CD4-positive, alpha-beta T cell treated with Interferon alpha-2 for 1 hour (primary cell): ENCODE data around the gene TBC1D21.
A peak's percentile ranks its signal among the peaks of the same experiment; 100 is the strongest.

Experiments
- DNase-seq, 2 donors: peaks; one replicate each; pipeline ENCODE4 v3.0.0-alpha.2; 2020 to 2022

Gene TBC1D21

GRCh38 chr15:73873456-73873855, at the start of gene TBC1D21:
Gene TBC1D21 (plus strand): TSS chr15:73873564. CDS start chr15:73873710, 146 bp downstream.
- no peak for DNase-seq

- DNase-seq: no peak
Observed at GRCh38 chr15:73826711-73827251, 46.6 kb upstream of the TBC1D21 start.

GRCh38 chr15:73829523-73829922, 43.8 kb upstream of the TBC1D21 start:
- DNase-seq: no peak

GRCh38 chr15:73832657-73833056, 40.7 kb upstream of the TBC1D21 start:
- no peak for DNase-seq

GRCh38 chr15:73836845-73837244, 36.5 kb upstream of the TBC1D21 start:
- DNase-seq: no peak

- no peak for DNase-seq
Observed at GRCh38 chr15:73838831-73839426, 34.4 kb upstream of the TBC1D21 start.

- no peak for DNase-seq
Observed at GRCh38 chr15:73839699-73840377, 33.5 kb upstream of the TBC1D21 start.

GRCh38 chr15:73840771-73841170, 32.6 kb upstream of the TBC1D21 start:
- no peak for DNase-seq

- no peak for DNase-seq
Observed at GRCh38 chr15:73841756-73842725, 31.3 kb upstream of the TBC1D21 start.

- no peak for DNase-seq
Observed at GRCh38 chr15:73843787-73844186, 29.6 kb upstream of the TBC1D21 start.

GRCh38 chr15:73844356-73844755, 29.0 kb upstream of the TBC1D21 start:
- no peak for DNase-seq

- DNase-seq: no peak
Observed at GRCh38 chr15:73845507-73845906, 27.9 kb upstream of the TBC1D21 start.

GRCh38 chr15:73845907-73846306, 27.5 kb upstream of the TBC1D21 start:
- DNase-seq: no peak

- no peak for DNase-seq
Observed at GRCh38 chr15:73849641-73850040, 23.7 kb upstream of the TBC1D21 start.

- DNase-seq: no peak
Observed at GRCh38 chr15:73850228-73850627, 23.1 kb upstream of the TBC1D21 start.

GRCh38 chr15:73851689-73852088, 21.7 kb upstream of the TBC1D21 start:
- DNase-seq: peak in 1 of 2 donors; percentile 23

GRCh38 chr15:73852507-73852906, 20.9 kb upstream of the TBC1D21 start:
- DNase-seq: no peak

GRCh38 chr15:73854265-73854664, 19.1 kb upstream of the TBC1D21 start:
- no peak for DNase-seq

GRCh38 chr15:73856458-73857192, 16.7 kb upstream of the TBC1D21 start:
- DNase-seq: no peak

- DNase-seq: no peak
Observed at GRCh38 chr15:73857193-73857920, 16.0 kb upstream of the TBC1D21 start.

- DNase-seq: no peak
Observed at GRCh38 chr15:73858062-73858461, 15.3 kb upstream of the TBC1D21 start.

- DNase-seq: no peak
Observed at GRCh38 chr15:73862276-73862675, 11.1 kb upstream of the TBC1D21 start.
